ENCODE data around the gene SLCO4A1.

Gene SLCO4A1

GRCh38 chr20:62657589-62657942 is 15.3 kb downstream of the SLCO4A1 start:
- peaks cover 0 to 11% (median 7%) of the 10 kb centered on the region in 5 donors for H3K27me3 ChIP-seq (ENCODE audit: control insufficient read depth in 5 of 5, insufficient read depth in 4 of 5, low read length in 5 of 5)
- no peak overlapping the region for H3K9ac ChIP-seq (ENCODE audit: low read length in 5 of 5)
- H3K9me3 ChIP-seq (ENCODE audit: control insufficient read depth in 5 of 5, low read length in 5 of 5) = no peaks in the 10 kb centered on the region
- H3K27ac ChIP-seq (ENCODE audit: low read depth, low read length) = no peak overlapping the region
- peaks cover 0 to 8% (median 0%) of the 10 kb centered on the region in 5 donors for H3K36me3 ChIP-seq (ENCODE audit: control insufficient read depth in 5 of 5, insufficient read depth in 5 of 5, low read length in 5 of 5)
- H3K4me3 ChIP-seq (ENCODE audit: low read depth in 1 of 5, low read length in 5 of 5) = no peak overlapping the region
- peaks cover 0 to 35% (median 13%) of the 10 kb centered on the region in 5 donors for H3K4me1 ChIP-seq (ENCODE audit: control insufficient read depth in 5 of 5, insufficient read depth in 5 of 5, low read length in 5 of 5)

GRCh38 chr20:62657956-62658355 is 15.7 kb downstream of the SLCO4A1 start:
- no peak overlapping the region for H3K4me3 ChIP-seq (ENCODE audit: low read depth in 1 of 5, low read length in 5 of 5)
- H3K27me3 ChIP-seq (ENCODE audit: control insufficient read depth in 5 of 5, insufficient read depth in 4 of 5, low read length in 5 of 5) = peaks cover 0 to 11% (median 7%) of the 10 kb centered on the region in 5 donors
- H3K9ac ChIP-seq (ENCODE audit: low read length in 5 of 5) = no peak overlapping the region
- no peak overlapping the region for H3K27ac ChIP-seq (ENCODE audit: low read depth, low read length)
- H3K9me3 ChIP-seq (ENCODE audit: control insufficient read depth in 5 of 5, low read length in 5 of 5) = no peaks in the 10 kb centered on the region
- peaks cover 0 to 9% (median 0%) of the 10 kb centered on the region in 5 donors for H3K36me3 ChIP-seq (ENCODE audit: control insufficient read depth in 5 of 5, insufficient read depth in 5 of 5, low read length in 5 of 5)
- peaks cover 0 to 31% (median 9%) of the 10 kb centered on the region in 5 donors for H3K4me1 ChIP-seq (ENCODE audit: control insufficient read depth in 5 of 5, insufficient read depth in 5 of 5, low read length in 5 of 5)

- Histone ChIP-seq H3K27ac (ENCODE audit: low read depth, low read length) (no peak overlapping the region), H3K27me3 (ENCODE audit: control insufficient read depth in 5 of 5, insufficient read depth in 4 of 5, low read length in 5 of 5) (peaks cover 0 to 11% (median 7%) of the 10 kb centered on the region in 5 donors), H3K36me3 (ENCODE audit: control insufficient read depth in 5 of 5, insufficient read depth in 5 of 5, low read length in 5 of 5) (peaks cover 0 to 15% (median 0%) of the 10 kb centered on the region in 5 donors), H3K9ac (ENCODE audit: low read length in 5 of 5) (no peak overlapping the region), H3K4me3 (ENCODE audit: low read depth in 1 of 5, low read length in 5 of 5) (no peak overlapping the region), H3K9me3 (ENCODE audit: control insufficient read depth in 5 of 5, low read length in 5 of 5) (no peaks in the 10 kb centered on the region), H3K4me1 (ENCODE audit: control insufficient read depth in 5 of 5, insufficient read depth in 5 of 5, low read length in 5 of 5) (peaks cover 0 to 25% (median 2%) of the 10 kb centered on the region in 5 donors)
Measured at GRCh38 chr20:62658593-62659178, 16.4 kb downstream of the SLCO4A1 start.

- H3K36me3 ChIP-seq (ENCODE audit: control insufficient read depth in 5 of 5, insufficient read depth in 5 of 5, low read length in 5 of 5) = peaks cover 0 to 16% (median 0%) of the 10 kb centered on the region in 5 donors
- H3K4me3 ChIP-seq (ENCODE audit: low read depth in 1 of 5, low read length in 5 of 5) = no peak overlapping the region
- no peaks in the 10 kb centered on the region for H3K9me3 ChIP-seq (ENCODE audit: control insufficient read depth in 5 of 5, low read length in 5 of 5)
- no peak overlapping the region for H3K27ac ChIP-seq (ENCODE audit: low read depth, low read length)
- peaks cover 0 to 11% (median 7%) of the 10 kb centered on the region in 5 donors for H3K27me3 ChIP-seq (ENCODE audit: control insufficient read depth in 5 of 5, insufficient read depth in 4 of 5, low read length in 5 of 5)
- H3K9ac ChIP-seq (ENCODE audit: low read length in 5 of 5) = no peak overlapping the region
- H3K4me1 ChIP-seq (ENCODE audit: control insufficient read depth in 5 of 5, insufficient read depth in 5 of 5, low read length in 5 of 5) = peaks cover 0 to 25% (median 2%) of the 10 kb centered on the region in 5 donors
Measured at GRCh38 chr20:62659488-62660239, 17.4 kb downstream of the SLCO4A1 start.

- Histone ChIP-seq H3K27me3 (ENCODE audit: control insufficient read depth in 5 of 5, insufficient read depth in 4 of 5, low read length in 5 of 5) (peaks cover 0 to 11% (median 7%) of the 10 kb centered on the region in 5 donors), H3K27ac (ENCODE audit: low read depth, low read length) (no peak overlapping the region), H3K9me3 (ENCODE audit: control insufficient read depth in 5 of 5, low read length in 5 of 5) (no peaks in the 10 kb centered on the region), H3K36me3 (ENCODE audit: control insufficient read depth in 5 of 5, insufficient read depth in 5 of 5, low read length in 5 of 5) (peaks cover 0 to 16% (median 0%) of the 10 kb centered on the region in 5 donors), H3K4me1 (ENCODE audit: control insufficient read depth in 5 of 5, insufficient read depth in 5 of 5, low read length in 5 of 5) (peaks cover 0 to 25% (median 4%) of the 10 kb centered on the region in 5 donors), H3K9ac (ENCODE audit: low read length in 5 of 5) (no peak overlapping the region), H3K4me3 (ENCODE audit: low read depth in 1 of 5, low read length in 5 of 5) (no peak overlapping the region)
Measured at GRCh38 chr20:62660240-62660615, 17.9 kb downstream of the SLCO4A1 start.

DNA sequence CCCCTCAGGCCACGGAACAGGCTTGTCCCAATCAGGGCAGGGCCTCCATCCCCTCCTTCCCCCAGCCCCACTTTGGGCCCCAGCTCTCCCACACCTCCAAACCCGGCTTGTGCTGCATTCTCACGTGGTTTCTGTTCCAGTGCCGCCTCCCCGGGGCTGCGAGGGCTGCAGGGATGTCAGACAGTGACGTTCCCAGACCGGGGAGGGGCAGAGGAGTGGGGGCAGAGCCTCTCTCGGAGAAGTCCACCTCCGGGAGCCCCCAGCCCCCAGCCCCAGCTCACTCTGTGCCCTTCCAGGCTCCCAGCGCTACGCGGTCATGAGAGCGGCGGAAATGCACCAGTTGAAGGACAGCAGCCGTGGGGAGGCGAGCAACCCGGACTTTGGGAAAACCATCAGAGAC is 18.5 kb downstream of the SLCO4A1 start:
- Histone ChIP-seq H3K4me3 (ENCODE audit: low read depth in 1 of 5, low read length in 5 of 5) (no peak overlapping the region), H3K9me3 (ENCODE audit: control insufficient read depth in 5 of 5, low read length in 5 of 5) (no peaks in the 10 kb centered on the region), H3K36me3 (ENCODE audit: control insufficient read depth in 5 of 5, insufficient read depth in 5 of 5, low read length in 5 of 5) (peaks cover 0 to 16% (median 0%) of the 10 kb centered on the region in 5 donors), H3K27ac (ENCODE audit: low read depth, low read length) (no peak overlapping the region), H3K27me3 (ENCODE audit: control insufficient read depth in 5 of 5, insufficient read depth in 4 of 5, low read length in 5 of 5) (peaks cover 0 to 11% (median 7%) of the 10 kb centered on the region in 5 donors), H3K4me1 (ENCODE audit: control insufficient read depth in 5 of 5, insufficient read depth in 5 of 5, low read length in 5 of 5) (peaks cover 0 to 20% (median 4%) of the 10 kb centered on the region in 5 donors), H3K9ac (ENCODE audit: low read length in 5 of 5) (no peak overlapping the region)

DNA sequence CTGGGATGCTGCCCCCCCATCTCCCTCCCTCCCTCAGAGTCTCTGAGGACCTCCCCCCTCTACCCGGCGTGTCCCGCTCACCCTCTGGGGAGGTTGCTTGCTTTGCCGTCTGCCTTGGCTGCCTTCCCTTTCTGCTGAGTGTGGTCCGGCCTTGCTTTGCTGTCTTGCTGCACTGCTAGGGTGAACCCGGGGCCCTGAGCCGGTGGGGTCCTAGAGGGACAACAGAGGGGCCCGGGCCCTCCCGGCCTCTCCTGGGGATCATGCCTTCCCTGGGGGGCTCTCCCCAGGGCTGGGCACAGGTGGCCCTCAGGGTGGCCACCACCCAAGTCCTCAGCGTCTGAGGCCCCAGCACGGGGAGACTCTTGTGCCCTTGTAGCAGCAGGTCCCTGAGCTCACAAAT is 19.3 kb downstream of the SLCO4A1 start:
- H3K4me3 ChIP-seq (ENCODE audit: low read depth in 1 of 5, low read length in 5 of 5) = no peak overlapping the region
- H3K4me1 ChIP-seq (ENCODE audit: control insufficient read depth in 5 of 5, insufficient read depth in 5 of 5, low read length in 5 of 5) = peaks cover 0 to 27% (median 11%) of the 10 kb centered on the region in 5 donors
- no peak overlapping the region for H3K9ac ChIP-seq (ENCODE audit: low read length in 5 of 5)
- H3K9me3 ChIP-seq (ENCODE audit: control insufficient read depth in 5 of 5, low read length in 5 of 5) = no peaks in the 10 kb centered on the region
- peaks cover 0 to 15% (median 0%) of the 10 kb centered on the region in 5 donors for H3K36me3 ChIP-seq (ENCODE audit: control insufficient read depth in 5 of 5, insufficient read depth in 5 of 5, low read length in 5 of 5)
- peaks cover 0 to 13% (median 10%) of the 10 kb centered on the region in 5 donors for H3K27me3 ChIP-seq (ENCODE audit: control insufficient read depth in 5 of 5, insufficient read depth in 4 of 5, low read length in 5 of 5)
- no peak overlapping the region for H3K27ac ChIP-seq (ENCODE audit: low read depth, low read length)

- no peak overlapping the region for H3K4me3 ChIP-seq (ENCODE audit: low read depth in 1 of 5, low read length in 5 of 5)
- H3K9me3 ChIP-seq (ENCODE audit: control insufficient read depth in 5 of 5, low read length in 5 of 5) = no peaks in the 10 kb centered on the region
- no peak overlapping the region for H3K9ac ChIP-seq (ENCODE audit: low read length in 5 of 5)
- H3K4me1 ChIP-seq (ENCODE audit: control insufficient read depth in 5 of 5, insufficient read depth in 5 of 5, low read length in 5 of 5) = peaks cover 3 to 35% (median 18%) of the 10 kb centered on the region in 5 donors
- peaks cover 0 to 19% (median 10%) of the 10 kb centered on the region in 5 donors for H3K27me3 ChIP-seq (ENCODE audit: control insufficient read depth in 5 of 5, insufficient read depth in 4 of 5, low read length in 5 of 5)
- H3K36me3 ChIP-seq (ENCODE audit: control insufficient read depth in 5 of 5, insufficient read depth in 5 of 5, low read length in 5 of 5) = peaks cover 0 to 11% (median 0%) of the 10 kb centered on the region in 5 donors
- no peak overlapping the region for H3K27ac ChIP-seq (ENCODE audit: low read depth, low read length)
Measured at GRCh38 chr20:62662422-62662821, 20.1 kb downstream of the SLCO4A1 start.

GRCh38 chr20:62663145-62664018 is 21.1 kb downstream of the SLCO4A1 start:
- H3K9ac ChIP-seq (ENCODE audit: low read length in 5 of 5) = no peak overlapping the region
- no peak overlapping the region for H3K27ac ChIP-seq (ENCODE audit: low read depth, low read length)
- H3K4me3 ChIP-seq (ENCODE audit: low read depth in 1 of 5, low read length in 5 of 5) = no peak overlapping the region
- peaks cover 0 to 22% (median 10%) of the 10 kb centered on the region in 5 donors for H3K27me3 ChIP-seq (ENCODE audit: control insufficient read depth in 5 of 5, insufficient read depth in 4 of 5, low read length in 5 of 5)
- H3K4me1 ChIP-seq (ENCODE audit: control insufficient read depth in 5 of 5, insufficient read depth in 5 of 5, low read length in 5 of 5) = peaks cover 3 to 38% (median 25%) of the 10 kb centered on the region in 5 donors
- H3K9me3 ChIP-seq (ENCODE audit: control insufficient read depth in 5 of 5, low read length in 5 of 5) = no peaks in the 10 kb centered on the region
- peaks cover 0 to 11% (median 0%) of the 10 kb centered on the region in 5 donors for H3K36me3 ChIP-seq (ENCODE audit: control insufficient read depth in 5 of 5, insufficient read depth in 5 of 5, low read length in 5 of 5)

Measured in subcutaneous abdominal adipose tissue (tissue), 5 donors.